Measurements from ENCODE around the gene VTI1A. TPM values are rescaled to one million over a fixed set of nuclear protein-coding genes. Genes with fewer than 3 reads are reported as not detected.

The VTI1A gene
- total RNA-seq, 1 donor from 2014 or later: 36.9 TPM

DNA sequence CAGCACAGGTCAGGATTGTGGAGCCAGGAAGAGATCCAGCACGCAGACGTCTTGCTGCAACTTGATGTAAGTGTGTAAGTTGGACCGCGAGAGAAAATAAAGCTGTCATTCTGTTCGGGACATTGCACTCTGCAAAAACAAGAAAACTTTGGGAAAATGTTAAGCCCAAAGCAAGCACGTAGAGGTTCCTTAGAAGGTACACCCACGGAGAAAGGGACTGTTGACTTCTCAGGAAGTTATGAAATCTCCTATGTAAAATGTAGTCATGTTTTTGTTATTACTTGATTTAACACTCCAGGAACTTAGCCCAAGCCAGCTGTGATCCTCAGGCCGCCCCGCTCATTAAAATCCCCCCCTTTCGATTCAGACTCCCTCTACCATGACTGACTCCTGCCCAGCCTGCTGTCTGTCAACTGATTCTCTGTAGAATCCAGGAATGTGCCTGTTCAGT lies 307.0 kb downstream of the VTI1A start:
- Histone ChIP-seq H3K27me3 (ENCODE audit: low read depth) (no peaks in the 10 kb centered on the region), H3K4me1 (no peaks in the 10 kb centered on the region), H3K27ac (no peak overlapping the region), H3K4me3 (no peak overlapping the region), H3K36me3 (no peaks in the 10 kb centered on the region), H3K9me3 (no peaks in the 10 kb centered on the region)
- DNase-seq (no peak), ATAC-seq (no peak)
- intact Hi-C loops (cut with DNase I): no loop called here
- no peak for TF ChIP-seq CTCF (IDR thresholded peaks at IDR 0.05)

DNA sequence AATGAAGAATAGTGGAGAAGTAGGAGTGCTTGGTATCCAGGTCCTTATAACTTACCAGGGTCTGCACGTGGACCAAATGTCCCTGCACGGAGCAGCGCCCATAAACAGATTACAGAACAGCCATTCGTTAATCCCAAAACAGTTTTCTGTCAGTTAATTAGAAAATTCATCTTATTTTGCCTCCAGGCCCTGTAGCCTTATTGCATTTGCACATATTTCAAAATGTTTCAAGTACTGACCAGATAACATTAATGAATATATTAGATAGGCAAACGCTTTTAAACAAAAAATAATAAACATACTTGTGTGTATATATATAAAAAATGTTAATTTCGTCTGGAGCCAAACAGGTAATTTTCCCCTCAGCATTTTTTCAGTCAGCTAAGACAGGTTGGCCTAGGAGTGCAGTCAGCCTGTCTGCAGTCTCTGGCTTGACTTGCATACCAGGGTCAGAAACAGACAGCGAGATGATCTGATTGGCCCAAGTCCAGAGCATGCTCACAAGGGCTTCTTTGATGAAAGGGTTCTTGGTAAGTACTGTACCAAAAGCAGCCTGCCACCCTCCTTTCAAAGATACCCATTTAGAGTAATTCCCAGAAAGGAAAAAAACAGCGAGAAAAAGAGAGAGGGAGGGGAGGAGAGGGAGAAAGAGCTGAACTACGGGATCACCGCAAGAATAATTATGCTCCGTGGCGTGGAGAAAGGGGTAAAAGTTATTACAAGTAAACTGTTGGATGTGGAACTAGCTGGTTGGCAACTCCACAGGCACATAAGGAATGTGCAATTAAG lies 308.6 kb downstream of the VTI1A start:
- intact Hi-C loops (cut with DNase I): no loop called here

GRCh38 chr10:112756235-112756527 lies 309.2 kb downstream of the VTI1A start:
- Histone ChIP-seq H3K27ac (no peak overlapping the region), H3K4me3 (no peak overlapping the region), H3K9me3 (no peaks in the 10 kb centered on the region), H3K36me3 (no peaks in the 10 kb centered on the region), H3K27me3 (ENCODE audit: low read depth) (no peaks in the 10 kb centered on the region), H3K4me1 (no peaks in the 10 kb centered on the region)
- no peak for TF ChIP-seq CTCF (IDR thresholded peaks at IDR 0.05)
- ATAC-seq (no peak), DNase-seq (no peak)
- intact Hi-C loops (cut with DNase I): no loop called here

More for the DNA sequence above, 308.6 kb downstream of the VTI1A start:
- Histone ChIP-seq H3K27me3 (ENCODE audit: low read depth) (no peaks in the 10 kb centered on the region), H3K36me3 (no peaks in the 10 kb centered on the region), H3K4me1 (no peaks in the 10 kb centered on the region), H3K27ac (no peak overlapping the region), H3K4me3 (no peak overlapping the region), H3K9me3 (no peaks in the 10 kb centered on the region)
- no peak for ATAC-seq
- DNase-seq: no peak
- no peak for TF ChIP-seq CTCF (IDR thresholded peaks at IDR 0.05)

DNA sequence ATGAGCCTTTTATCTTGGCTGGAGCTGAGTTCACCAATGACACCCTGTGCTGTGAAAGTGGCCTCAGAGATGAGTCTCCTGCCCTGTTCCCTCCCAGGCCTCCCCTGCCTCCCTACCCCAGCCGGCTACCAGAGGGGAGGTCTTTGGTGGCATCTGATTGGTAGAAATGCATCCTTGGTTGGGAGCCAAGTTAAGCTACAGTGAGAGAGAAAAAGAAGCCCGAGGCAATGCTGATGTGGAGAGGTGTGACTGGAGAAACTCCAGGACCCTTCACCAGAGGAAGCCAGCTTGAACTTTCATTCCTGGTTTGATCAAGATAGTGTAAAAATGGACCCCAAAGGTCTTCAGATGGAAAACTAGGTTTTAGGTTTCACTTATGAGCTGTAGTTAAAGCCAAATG lies 311.9 kb downstream of the VTI1A start:
- DNase-seq (no peak), ATAC-seq (no peak)
- Histone ChIP-seq H3K27me3 (ENCODE audit: low read depth) (no peaks in the 10 kb centered on the region), H3K27ac (no peak overlapping the region), H3K9me3 (no peaks in the 10 kb centered on the region), H3K36me3 (no peaks in the 10 kb centered on the region), H3K4me1 (no peaks in the 10 kb centered on the region), H3K4me3 (no peak overlapping the region)
- intact Hi-C loops (cut with DNase I): no loop called here
- TF ChIP-seq CTCF (IDR thresholded peaks at IDR 0.05): no peak

DNA sequence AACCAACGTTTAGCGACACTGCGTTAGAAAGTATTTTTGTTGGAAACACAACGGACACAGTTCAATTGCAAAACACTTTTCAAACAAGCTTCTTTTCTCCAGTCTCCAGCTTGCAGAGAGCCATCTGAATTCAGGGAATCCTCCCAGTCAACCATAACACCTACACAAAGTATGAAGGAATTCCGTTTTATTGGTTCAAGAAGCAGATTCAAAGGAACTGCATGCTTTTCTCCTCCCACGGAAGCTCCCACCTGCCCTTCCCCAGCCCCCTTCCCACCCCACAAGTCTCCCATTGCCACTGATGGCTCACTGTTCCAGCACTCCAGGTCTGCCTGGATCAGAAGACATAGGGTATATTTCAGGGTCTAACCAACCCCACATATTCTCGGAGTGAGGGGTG lies 312.5 kb downstream of the VTI1A start:
- DNase-seq: no peak
- TF ChIP-seq CTCF (IDR thresholded peaks at IDR 0.05): no peak
- H3K4me1 ChIP-seq: no peaks in the 10 kb centered on the region
- H3K9me3 ChIP-seq: no peaks in the 10 kb centered on the region
- no peak overlapping the region for H3K4me3 ChIP-seq
- no peaks in the 10 kb centered on the region for H3K36me3 ChIP-seq
- no peak for ATAC-seq
- H3K27ac ChIP-seq: no peak overlapping the region
- H3K27me3 ChIP-seq (ENCODE audit: low read depth): no peaks in the 10 kb centered on the region
- intact Hi-C loops (cut with DNase I): no loop called here
